ENCODE measurements around the gene CD83.

CD83 gene

DNA sequence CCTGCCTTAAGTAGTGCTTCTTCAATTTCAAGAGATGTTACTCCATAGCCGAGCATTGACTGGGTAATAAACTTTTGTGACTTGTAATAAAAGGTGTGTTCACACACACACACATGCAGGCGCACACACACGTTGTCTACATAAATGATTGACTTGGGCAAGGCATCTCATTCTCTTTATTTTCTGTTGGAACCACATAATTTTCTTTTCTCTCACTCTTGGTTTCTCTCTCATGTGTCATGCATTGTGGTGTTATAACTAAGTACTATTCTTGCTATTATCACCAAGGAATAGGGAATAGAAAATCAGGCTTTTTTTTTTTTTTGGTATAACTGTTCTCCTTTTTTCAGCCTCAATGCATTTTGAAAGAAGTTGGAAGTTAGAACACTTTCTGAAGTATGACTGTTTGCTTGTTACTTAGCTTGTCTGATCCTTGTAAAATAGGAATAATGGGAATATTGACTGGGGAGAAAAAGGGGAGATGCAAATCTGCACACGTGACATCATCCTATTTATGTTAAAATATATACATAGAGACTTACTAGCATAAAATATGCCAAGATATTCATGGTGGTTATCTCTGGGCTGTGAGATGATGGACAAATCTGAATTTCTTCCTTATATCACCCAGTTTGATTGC is 26.1 kb upstream of the CD83 start:
- no peak for DNase-seq (ENCODE audit: low read depth, low spot score)

DNA sequence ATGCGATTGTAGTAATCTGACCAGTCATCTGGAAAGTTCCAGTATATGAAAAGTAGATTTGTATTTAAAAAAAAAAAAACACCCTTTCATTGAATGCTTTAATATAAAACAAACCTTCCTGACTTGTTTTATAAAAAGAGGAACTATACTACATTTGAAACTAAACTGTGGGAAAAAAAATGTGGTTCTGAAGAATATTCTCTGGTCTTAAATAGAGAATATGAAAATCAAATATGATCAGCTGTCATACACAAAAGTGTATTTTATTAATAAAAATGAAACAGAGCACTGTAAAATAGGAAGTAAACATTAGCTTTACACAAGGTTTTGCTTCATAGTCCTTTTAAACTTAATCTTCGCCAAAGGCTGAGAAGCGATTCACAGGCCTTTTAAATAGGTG is 25.3 kb upstream of the CD83 start:
- DNase-seq (ENCODE audit: low read depth, low spot score): no peak

DNA sequence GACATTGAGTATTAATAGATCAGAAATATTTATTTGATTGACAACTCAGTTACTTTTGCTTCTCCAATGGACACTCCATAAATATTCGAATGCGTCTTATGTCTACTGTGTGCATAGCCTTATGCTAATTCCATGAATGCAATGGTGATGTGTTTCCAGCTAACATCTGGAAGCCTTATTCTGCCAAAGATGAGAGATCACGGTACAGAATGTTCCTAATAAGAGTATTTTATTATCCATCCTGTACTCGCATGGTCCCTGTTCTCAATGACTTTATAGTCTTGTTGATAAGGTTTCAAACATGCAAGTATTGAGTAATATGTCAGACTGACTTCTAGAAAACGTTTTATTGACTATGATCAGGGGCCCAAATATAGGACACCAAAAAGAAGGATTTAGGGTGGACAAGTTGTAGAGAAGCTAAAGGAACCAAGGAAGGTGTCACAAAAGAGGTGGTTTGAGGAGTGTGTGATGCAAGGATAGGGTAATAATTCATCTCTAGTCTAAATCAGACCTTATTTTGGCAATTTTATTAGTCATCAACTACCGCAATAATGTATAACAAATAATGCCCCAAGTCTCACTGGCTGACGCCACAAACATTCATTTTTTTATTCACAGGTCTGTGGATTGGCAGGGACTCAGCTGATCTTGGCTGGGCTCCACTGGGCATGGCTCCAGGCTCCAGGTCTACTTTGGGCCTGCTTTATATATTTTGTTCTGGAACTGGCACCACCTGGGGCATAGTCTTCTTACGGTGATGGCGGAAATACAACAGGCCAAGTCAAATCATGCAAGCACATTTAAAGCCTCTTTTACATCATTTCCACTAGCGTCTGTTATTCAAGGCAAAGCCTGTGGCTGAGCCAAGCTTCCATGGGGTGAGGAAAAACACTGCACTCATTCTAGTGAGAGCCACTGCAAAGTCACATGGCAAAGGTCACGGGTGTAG is 24.5 kb upstream of the CD83 start:
- no peak for DNase-seq (ENCODE audit: low read depth, low spot score)

DNA sequence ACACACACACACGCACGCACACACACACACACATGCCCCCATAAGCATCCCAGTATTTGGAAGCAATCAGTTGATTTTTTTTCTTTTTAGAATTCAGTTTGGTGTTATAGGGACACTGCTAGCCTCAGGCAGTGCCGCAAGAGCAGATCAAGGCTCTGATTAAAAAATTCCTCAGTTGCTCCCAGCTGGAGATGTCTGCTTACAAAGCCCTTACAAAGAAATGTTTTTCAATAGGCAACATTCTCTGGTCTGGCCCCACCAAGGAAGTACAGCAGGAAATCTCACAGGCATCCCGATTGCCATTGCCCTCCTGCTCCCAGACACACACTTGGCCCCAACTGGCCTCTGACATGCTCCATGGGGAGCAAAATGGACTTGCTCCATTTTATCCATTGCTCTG is 22.9 kb upstream of the CD83 start:
- DNase-seq (ENCODE audit: low read depth, low spot score): no peak

DNA sequence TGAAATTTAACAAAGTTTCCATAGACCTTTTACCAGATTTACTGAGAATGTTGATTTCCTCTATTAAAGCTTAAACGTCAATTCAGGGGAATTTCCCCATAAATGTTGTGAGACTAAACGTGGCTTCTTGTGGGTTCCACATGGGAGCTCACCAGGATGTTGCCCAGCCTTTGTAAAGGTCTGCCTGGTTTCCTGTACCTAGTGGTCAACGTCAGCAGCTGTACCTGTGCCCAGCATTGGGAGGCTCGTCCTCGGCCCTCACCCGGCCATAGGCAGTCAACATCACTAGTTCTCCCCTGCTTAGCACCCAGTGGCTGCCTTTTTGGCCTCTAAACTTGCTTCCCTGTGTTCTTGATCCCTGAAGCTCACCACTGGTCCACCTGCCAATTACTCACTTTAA is 22.1 kb upstream of the CD83 start:
- DNase-seq (ENCODE audit: low read depth, low spot score): no peak

DNA sequence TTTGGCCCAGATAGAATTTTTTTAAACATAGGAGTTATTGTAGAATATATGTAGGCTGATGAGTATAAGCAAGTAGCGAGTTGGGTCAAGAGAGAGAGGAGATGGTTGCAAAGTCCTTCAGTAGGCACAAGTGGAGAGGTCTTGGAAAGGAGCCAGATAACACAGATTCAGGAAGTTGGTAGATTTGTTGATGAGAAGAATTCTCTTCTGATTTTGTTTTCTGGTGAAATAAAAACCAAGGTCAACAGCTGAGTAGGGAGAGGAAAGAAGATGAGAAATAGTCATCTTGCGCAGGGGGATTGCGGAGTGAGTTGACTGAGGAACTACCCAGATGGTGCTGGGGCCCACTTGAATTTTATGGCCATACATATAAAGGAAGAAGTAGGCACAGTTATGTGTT is 17.4 kb upstream of the CD83 start:
- DNase-seq (ENCODE audit: low read depth, low spot score): no peak

DNA sequence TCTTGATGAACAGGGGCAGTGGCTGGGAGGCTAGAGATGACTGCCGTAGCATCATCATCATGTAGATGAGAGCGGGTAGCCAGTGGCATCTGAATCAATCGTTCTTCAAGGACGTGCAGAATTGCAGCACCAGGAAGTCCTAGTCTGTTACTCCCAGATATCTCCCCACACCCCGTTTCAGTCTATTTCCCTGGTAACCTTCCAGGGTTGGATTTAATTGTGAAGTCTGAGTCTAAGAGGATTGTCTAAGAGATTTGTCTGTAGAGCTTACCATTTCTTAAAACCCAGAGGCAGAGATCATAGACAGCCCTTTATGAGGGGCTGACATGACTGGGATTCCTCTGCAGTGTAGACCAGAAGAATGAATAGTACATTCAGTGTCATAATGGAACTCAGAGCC is 16.6 kb upstream of the CD83 start:
- no peak for DNase-seq (ENCODE audit: low read depth, low spot score)

DNA sequence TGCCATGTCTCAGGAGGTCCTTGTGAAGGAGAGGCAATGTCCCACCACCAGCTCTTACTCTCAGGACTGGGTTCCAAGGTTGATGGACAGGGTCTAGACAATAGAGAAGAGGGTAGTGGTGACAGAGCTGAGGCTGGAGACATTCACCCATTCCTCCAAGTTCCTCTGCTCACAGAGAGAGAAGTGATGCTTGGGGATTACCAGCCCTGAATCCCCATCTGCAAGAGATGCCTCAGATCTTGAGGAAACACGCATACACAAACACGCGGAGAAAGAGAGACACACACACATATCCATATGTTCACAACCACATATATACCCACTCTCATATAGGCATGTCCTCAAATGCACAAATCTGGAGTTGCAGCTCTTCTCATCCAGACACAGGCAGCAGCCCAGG is 15.2 kb upstream of the CD83 start:
- no peak for DNase-seq (ENCODE audit: low read depth, low spot score)

DNA sequence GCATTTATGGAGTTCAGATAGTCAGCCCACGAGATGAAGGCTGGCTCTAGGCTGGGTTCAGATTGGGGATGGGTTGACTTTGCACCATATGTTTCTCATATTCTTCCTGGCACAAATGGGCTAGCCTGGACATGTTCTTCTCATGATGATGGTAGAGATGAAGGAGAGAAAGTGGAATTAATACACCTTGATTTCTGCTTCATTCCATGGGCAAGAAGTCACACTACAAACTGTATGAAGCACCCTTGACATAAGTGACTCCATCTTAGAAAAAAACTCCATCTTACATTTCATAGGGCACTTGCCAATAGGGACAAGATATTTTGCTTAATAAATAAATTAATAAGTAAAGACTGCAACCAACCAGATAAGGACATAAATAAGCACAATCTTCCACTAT is 12.0 kb upstream of the CD83 start:
- DNase-seq (ENCODE audit: low read depth, low spot score): no peak

DNA sequence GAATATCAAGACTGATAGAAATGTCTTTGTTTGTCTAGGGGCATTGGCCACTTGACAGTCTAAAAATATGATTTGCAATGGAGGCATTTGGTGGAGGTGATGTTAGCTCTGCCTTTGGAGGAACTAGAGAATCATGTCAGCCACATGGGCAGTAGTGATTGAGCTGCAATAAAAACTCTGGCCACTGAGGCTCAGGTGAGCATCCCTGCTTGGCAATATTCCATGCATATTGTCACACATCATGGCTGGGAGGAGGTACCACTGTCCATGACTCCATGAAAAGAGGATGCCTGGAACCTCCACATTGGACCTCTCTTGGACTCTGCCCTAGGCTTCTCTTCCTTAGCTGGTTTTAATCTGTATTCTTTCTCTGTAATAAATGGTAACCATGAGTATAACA is 10.6 kb upstream of the CD83 start:
- DNase-seq (ENCODE audit: low read depth, low spot score): no peak

DNA sequence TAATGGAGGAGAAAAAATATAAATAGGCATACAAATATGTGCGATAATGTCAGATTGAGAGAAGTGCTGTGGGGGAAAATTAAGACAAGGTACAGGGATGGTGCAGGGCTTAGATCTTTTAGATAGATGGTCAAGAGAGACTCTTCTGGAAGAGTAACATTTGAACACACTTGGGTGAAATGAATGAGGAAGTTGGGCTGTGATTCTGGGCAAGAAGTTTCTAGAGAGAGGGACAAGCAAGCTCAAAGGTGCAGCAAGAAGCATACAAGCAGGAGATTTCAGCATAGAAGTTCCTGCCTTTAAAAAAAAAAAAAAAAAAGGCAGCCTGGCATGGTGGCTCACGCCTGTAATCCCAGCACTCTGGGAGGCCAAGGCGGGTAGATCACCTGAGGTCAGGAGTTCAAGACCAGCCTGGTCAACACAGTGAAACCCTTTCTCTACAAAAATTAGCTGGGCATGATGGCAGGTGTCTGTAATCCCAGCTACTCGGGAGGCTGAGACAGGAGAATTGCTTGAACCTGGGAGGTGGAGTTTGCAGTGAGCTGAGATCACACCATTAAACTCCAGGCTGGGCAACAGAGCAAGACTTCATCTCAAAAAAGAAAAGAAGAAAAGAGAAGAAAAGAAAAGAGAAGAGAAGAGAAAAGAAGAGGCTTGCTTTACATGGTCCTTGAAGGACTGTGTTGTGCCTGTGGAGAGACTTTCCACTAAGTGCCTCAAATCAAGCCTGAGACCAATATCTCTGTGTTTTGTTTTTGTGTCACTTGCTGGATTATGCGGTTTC is 9.7 kb upstream of the CD83 start:
- no peak for DNase-seq (ENCODE audit: low read depth, low spot score)

DNA sequence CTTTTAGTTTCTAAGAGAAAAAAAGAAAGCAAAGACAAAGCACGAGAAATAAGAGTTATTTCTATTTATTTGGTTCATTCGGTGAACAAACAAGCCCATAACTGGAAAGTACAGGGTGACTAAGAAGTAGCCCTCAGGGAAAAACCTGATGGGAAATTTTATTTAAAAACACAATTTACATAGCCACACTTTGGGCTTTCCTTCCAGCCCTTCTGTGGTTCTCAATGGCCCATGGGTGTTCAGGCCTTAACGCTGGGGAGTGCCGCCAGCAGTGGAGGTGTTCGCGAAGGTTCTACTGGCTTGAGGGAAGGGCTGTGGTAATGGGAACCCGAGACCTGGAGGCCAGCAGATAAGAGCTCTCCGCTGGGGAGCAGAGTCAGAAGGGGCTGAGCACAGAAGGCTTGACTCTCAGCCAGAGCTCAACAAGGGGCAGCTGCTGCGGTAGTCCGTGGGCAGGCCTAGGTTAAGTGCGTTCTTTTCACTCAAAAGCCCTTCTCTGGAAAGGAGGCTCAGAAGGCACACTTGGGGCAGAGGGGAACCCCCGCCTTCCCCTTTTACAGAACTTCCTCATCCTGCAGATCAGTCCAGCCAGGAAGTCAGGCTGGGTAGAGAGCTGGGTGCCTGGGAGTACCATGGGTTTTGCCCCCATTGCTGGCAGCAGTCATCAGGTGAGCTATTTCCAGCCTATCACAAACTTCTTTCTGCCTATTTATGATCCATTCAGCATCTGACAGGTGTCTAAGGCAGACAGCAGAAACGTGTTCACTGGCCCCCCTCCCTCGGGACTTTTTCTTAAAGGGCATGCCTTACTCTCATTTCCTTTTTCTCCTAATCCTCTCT is 8.8 kb upstream of the CD83 start:
- DNase-seq (ENCODE audit: low read depth, low spot score): no peak

DNA sequence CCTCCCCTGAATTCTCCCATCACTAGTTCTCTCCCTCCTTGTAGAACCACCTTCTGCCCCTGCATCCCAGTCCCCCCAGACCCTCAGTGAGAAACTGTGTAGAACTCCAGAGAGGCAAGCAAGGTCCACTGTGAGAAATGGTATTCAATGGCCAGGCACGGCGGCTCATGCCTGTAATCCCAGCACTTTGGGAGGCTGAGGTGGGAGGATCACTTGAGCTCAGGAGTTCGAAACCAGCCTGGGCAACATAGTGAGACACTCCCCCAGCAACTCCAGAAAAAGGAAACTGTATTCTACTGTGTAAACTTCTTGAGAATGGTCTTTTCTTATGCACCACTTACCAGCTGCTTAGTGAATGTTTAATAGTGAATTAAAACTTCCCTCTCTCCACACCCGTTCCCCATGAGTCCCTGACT is 8.2 kb upstream of the CD83 start:
- DNase-seq (ENCODE audit: low read depth, low spot score): no peak

DNA sequence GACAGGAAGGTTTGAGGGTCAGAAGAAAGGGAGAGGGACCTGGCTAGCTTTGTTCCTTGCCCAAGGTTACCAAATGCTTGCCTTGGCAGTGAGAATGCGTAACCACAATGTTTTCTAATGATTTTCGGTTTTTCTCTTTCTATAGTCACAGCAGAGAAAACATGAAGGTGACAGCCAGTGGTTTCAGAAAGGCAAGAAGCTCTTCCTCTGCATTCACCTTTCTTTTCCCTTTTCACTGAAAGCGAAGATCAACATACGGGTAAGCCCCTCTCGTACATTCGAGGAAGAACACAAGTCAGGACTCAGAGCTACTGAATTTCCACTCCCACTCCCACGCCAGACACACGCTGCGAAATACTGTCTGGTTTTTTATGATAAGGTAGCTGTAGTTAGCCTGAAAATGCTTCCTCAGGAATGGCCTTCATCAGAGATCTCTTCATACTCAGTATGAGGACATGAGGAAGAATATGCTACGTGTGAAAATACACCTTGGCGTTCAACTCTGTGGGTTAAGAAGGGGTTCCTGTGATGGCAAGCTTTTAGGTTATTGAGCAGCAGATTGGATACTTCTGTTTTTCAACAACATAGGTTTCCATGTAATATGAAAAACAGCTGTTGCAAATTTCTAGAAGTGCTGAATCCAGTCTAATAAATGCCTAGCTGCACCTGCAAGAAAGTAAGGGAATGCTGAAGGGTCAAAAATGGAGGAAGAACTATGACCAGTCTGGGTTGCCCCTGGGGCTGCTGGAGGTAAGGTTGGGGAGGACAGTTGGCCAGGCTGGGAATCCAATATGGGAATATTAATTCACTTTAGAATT is 7.4 kb upstream of the CD83 start:
- DNase-seq (ENCODE audit: low read depth, low spot score): no peak

DNA sequence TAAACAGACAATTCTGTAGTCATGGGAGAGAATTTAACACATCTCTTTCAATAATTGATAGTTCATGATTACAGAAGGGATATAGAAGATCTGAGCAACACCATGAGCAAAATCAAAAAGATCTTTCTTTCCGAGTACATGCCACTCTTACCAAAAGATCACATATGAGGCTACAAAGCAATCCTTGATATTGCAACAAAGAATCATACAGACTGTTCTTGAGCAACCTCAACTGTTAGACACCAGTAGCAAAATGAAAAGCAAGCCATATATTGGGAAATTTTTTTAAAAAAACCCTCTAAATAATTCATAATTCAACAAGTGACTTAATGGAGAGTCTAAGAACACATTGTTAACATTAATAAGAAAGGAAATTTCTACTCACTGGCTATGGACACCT is 3.6 kb upstream of the CD83 start:
- no peak for DNase-seq (ENCODE audit: low read depth, low spot score)

DNA sequence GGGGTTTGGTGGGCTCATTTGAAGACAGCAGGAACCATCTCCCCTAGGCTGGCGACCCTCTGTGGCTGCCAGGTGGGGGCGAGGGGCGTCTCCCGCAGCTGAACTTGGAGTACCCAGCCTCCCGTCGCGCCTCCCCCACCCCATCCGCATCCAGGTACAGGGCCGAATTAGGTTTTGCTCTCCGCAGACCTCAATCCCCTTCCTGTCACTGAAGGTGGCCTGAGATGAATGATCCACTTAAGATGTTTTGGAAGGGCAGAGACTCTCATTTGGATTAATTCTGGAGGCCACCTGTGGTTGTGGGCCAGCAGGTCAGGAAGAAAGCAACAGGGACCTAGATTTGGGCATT is 493 bp downstream of the CD83 start:
- DNase-seq (ENCODE audit: low read depth, low spot score): no peak

DNA sequence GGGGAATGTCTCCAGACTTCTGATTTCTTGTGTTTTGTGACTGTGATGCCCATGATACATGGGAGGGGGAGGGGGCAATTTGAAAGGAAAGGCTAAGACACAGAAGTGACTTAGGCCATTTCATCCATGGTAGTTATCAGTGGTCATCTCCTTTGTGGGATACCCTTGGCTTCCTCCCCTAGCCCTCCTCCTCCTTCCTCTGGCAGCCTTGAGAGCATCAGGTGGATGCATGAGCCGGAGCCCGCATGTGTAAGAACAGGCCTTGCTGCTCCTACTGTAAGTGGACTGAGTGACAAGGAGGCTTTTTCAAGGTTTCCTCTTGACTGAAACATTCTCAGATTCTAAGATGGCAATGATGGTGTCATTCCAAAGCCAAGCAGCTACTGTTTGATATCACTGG is 874 bp downstream of the CD83 start:
- DNase-seq (ENCODE audit: low read depth, low spot score): no peak

DNA sequence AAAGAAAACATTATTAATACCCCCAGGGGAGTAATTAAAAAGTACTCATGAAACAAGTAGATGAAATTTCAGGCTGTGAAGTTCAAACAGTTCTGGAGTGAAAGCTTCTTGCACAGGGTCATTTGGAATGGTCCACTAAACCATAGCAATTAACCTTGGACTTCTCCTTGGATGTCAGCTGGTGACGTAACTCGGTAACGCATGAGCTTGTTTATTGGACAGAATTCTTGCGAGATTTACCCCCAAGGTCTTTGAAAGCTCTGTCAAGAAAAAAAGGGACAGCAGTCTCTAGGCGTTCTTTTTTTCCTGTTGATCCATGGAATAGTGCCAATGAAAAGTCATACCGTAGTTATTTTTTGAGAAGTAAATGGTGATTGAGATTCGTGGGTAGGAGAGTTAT is 2.2 kb downstream of the CD83 start:
- DNase-seq (ENCODE audit: low read depth, low spot score): no peak

DNA sequence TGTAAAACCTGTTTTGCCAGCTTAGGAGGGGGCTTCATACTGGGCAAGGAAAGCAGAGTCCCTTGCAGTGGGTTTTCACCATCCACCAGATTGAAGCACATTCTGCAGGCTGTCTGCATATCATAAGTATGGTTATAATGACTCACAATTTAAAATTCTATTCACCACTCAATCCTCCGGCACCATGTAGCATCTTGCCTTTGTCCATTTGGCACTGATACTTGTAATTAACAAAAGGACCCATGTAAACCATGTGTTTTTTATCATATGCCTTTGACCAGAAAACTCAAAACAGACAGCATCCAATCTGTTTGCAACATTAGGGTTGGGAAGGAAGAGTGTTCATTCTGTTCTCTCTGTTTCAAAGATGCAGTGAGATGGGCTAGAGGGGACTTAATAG is 3.0 kb downstream of the CD83 start:
- no peak for DNase-seq (ENCODE audit: low read depth, low spot score)

DNA sequence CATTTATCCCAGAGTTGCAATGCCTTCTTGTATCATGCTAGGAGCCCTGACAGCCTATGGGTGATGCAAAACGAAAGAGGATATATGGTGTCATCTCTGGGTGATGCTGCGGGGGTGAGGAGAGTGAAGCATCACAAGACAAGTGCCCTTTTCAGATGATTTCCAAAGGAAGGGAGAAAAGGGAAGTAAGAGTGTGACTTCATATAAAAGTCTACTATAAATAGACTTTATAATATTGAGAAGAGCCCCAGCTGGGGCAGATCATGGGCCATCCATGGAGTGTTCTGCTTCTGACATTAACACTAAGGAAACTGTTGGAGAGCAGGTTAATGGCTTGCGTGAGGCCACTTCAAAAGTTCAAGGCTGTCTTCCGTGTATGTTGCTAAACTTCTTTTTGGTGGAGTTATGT is 4.4 kb downstream of the CD83 start:
- DNase-seq (ENCODE audit: low read depth, low spot score): no peak

Data from activated naive CD8-positive, alpha-beta T cell treated with anti-CD3 and anti-CD28 coated beads, Interleukin-2, amount 50 U/mL, for 16 hours (primary cell).